Endometrial microvascular endothelial cells (primary cell): Measurements from ENCODE around the gene FAM236C. TPM values are rescaled to one million over a fixed set of nuclear protein-coding genes. Genes with fewer than 3 reads are reported as not detected.
"Not testable (repeated sequence)": the region's sequence is repeated elsewhere in the genome, so short reads cannot be mapped to it uniquely, and the experiment has no call there.

Experiments
- in situ Hi-C: cut with HindIII; loops from 2 replicates; pipeline ENCODE4 v1.10.0; 2017; ENCODE audit warnings: low sequenced_read_pairs, low pct_unique_long_range_greater_than_20kb; ENCODE audit errors: inconsistent ontology term
- total RNA-seq: library from RNA; depleted of rRNA; stranded (reverse); fragments of >200 nt; gene quantifications from one replicate; pipeline ENCODE4 v1.2.3, GENCODE V29; 2015; ENCODE audit errors: inconsistent ontology term

Gene FAM236C
- not detected for total RNA-seq

DNA sequence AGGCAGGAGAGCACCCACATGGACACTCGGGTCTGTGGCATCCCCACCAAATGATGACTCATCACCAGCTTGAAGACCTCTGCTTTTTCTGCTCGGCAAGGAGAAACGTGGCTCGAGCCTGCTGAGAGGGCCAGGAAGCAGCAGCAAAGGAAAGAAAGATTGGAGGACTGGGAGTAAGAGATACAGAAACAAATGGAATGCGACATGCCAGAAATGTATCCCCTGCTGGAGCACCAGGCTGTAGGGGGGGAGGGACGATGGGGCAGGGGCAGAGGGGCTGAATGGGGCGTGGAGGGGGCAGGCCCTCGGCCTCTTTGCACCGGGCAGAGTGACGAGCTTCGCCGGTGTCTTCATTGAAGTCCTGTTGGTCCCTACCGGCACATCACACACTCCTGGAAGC lies at the start of gene FAM236C:
Gene FAM236C (plus strand): TSS at position 301 of the 400 bp plus-strand sequence. CDS start 100 bp downstream, outside the sequence.
- in situ Hi-C loops, result not testable (repeated sequence)

DNA sequence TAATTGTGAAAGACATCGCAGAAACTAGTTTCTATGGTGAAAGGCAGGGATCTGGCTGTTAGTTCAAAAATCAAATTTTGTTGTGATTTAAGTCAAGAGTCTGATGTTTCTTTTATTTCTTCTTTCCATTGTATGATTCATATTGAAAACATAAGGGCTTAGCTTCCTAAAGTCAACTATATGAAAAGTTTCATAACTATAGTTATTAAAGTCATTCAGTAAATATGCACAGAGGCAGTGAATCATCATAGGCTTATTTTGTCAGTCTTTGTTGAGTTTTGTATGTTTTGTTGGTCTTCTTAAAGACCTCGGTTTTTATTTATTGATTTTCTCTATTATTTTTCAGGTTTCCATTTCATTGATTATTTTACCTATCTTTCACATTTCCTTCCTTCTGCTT lies 29.5 kb upstream of the FAM236C start:
- in situ Hi-C loops, result not testable (repeated sequence)

DNA sequence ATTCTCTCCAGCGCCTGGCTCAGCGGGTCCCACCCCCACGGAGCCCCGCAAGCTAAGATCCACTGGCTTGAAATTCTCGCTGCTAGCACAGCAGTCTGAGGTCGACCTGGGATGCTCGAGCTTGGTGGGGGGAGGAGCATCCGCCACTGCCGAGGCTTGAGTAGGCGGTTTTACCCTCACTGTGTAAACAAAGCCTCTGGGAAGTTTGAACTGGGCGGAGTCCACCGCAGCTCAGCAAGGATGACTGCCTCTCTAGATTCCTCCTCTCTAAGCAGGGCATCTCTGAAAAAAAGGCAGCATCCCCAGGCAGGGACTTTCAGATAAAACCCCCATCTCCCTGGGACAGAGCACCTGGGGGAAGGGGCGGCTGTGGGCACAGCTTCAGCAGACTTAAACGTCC lies 22.7 kb upstream of the FAM236C start:
- in situ Hi-C loops, result not testable (repeated sequence)

DNA sequence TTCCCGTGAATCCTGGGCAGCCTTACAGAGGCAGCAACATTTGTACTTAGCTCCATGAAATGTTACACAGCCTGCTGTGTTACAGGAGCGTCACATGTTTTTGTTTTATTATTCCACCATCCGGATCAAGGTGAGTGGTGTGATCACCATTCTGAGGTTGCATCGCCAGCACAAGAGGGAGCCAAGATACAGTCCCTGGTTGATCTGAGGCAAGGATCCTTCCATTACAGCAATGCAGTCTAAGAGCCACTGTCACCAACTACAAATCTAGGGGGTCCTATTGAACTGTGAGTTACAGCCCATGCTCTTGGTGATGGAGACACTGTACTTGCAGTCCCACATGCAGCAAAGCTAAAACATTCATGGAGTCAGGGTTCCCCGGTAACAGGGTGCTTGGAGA lies 3.7 kb downstream of the FAM236C start:
- in situ Hi-C loops, result not testable (repeated sequence)

DNA sequence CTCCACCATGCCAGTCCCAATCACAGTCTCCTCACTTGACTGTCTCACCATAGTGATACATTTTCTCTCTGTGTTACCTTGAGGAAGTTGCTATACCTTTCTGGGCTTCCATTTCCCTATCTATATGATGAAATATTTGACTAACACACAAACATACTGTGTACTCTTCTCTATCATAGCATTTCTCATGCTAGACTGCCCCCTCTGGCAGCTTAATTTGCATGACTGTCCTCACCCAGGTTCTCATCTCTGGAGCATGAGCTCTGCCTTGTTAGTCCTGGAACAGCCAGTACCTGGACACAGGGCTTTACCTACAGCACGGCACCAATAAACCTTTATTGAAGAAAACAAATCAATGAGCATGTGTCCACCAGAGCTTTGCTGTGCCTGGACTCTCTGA lies 19.9 kb downstream of the FAM236C start:
- in situ Hi-C loops, result not testable (repeated sequence)

DNA sequence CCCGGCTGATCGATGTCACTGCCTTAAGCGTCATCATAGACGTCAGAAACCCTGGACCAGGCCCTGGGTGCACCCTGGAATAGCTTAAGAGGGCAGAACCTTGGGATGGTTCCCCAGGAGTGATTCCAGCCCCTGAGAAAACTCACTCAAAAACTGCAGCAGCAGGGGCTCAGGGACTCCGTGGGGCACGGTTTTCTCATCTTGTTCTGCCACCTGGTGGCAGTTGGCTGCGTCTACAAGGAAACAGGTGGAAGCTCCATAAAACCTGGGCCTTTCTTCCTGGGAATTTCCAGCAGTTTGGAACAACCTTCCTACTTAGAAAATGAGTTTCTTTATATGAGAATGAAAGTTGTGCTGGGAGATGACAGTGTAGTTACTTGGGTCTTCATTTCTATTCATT lies 24.0 kb downstream of the FAM236C start:
- in situ Hi-C loops, result not testable (repeated sequence)

DNA sequence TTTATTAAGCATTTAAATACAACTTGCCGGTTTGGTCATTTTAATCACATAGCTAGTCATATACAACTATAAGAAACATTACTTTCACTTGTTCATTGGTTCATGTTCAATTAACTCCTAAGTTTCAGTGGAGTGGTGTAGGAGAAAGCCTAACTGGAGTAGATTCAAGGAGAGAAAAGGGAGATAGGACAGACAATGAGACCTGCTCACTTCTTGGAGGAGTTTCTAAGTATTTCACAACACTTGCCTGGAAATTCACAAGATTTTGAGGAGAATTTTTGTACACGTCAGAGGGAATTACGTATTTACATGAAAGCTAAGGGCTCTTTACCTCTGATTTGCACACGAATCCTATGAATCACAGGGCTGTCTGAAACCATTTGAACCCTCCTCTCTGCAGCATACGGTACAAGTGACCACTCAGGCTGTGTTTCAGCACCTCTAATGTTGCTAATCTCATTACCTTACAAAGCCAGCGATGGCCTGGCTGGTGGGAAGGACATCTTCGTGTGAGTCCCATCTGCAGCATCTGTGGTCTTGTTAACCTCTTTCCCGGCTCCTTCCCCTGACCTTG lies 24.6 kb downstream of the FAM236C start:
- in situ Hi-C loops, result not testable (repeated sequence)

DNA sequence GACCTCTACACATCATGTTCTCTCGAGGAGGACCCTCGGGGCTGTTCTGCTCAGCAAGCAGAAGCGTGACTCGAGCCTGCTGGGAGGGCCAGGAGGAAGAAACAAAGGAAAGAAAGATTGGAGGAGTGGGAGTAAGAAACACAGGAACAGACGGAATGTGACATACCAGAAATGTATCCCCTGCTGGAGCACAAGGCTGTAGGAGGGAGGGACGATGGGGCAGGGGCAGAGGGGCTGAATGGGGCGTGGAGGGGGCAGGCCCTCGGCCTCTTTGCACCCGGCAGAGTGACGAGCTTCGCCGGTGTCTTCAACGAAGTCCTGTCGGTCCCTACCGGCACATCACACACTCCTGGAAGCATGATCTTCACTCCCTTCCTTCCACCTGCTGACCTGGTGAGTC lies 25.5 kb downstream of the FAM236C start, which contains the start of gene FAM236A:
Gene FAM236A (plus strand): TSS at position 301 of the 400 bp plus-strand sequence. CDS start 57 bp downstream, at position 358.
- in situ Hi-C loops, result not testable (repeated sequence)

DNA sequence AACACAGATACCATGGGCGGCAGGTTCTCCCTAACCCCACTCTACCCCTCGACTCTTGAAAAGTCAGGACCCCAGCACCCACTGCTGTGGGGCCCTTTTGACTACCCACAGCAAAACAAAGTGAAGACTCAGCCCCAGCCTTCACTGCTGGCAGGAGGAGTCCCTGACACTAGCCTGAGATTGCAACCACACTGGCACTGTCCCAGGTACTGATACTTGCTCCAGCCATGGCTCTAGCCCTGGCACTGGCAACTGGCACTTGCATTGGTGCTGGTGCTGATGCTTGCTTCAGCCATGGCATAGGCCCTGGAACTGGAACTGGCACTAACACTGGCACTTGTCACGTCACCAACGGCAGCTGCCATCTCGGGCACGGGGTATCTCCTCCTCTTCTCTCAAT lies 29.9 kb downstream of the FAM236C start:
- in situ Hi-C loops, result not testable (repeated sequence)

DNA sequence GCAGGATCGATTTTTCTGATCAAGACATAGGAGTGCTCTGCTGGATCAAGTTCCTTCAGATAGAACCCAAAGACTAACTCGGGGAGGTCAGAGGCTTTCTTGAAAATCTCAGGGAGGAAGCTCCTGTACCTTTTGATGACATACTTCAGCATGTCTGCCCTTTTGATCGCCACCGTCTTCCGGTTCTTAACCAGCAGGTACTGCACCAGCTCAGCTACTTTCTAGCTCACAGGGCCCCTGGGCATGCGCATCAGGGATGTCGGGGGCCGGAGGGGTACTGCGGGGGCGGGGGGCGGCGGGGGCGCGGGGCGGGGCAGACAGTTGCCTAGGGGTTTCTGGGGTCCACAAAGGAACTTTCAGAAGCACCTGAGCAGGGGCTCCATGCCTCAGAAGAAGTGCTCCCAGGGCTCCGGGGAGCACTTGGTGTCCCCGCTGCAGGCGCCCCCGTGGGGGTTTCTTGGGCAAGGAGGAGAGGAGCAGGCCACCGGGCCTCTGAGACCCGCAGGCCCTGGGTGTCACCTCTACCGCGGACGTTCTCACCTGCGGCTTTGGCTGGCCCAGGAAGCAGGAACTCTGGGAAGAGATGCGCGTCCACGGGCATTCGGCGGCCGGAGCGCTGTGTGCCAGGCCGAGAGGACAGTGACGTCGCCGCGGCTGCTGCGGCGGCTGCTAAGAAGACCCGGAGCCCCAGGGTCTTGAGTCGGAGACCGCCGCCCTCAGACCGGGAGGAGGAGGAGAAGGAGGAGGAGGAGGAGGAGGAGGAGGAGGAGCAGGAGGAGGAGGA lies 30.8 kb downstream of the FAM236C start:
- in situ Hi-C loops, result not testable (repeated sequence)

DNA sequence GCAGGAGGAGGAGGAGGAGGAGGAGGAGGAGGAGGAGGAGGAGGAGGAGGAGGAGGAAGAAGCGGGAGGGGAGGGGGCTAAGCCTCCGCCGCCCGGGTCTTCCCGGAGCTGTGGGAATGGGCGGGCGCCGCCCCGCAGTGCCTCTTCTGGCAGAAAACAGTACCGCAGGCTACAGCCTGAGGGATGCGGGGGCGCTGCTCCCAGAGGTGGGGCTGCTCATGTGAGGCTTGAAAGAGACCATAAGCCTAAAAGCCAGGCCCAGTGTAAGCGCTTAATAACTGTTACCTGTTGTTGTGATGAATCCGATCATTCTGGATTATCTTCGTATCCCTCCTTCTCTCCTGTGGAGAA lies 31.4 kb downstream of the FAM236C start, which contains the start of gene DMRTC1:
Gene DMRTC1 (minus strand): TSS at position 19 of the 351 bp plus-strand sequence. CDS start 68,143 bp downstream, outside the sequence.
- in situ Hi-C loops, result not testable (repeated sequence)

DNA sequence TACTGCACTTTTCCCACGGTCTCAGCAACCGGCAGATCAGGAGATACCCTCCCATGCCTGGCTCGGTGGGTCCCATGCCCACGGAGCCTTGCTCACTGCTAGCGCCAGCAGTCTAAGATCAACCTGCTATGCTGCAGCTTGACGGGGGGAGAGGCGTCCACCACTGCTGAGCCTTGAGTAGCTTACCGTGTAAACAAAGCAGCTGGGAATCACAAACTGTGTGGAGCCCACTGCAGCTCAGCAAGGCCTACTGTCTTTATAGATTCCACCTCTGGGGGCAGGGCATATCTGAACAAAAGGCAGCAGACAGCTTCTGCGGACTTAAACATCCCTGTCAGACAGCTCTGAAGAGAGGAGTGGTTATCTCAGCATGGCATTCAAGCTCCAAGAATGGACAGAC lies 47.6 kb downstream of the FAM236C start:
- in situ Hi-C loops, result not testable (repeated sequence)

Other genes starting within 250 kb of the FAM236C start
- gene PHKA1, start 198.3 kb upstream of the FAM236C start, total RNA-seq, result 10.7 TPM
- gene DMRTC1B, start 135.7 kb upstream of the FAM236C start, total RNA-seq, result not detected
- not detected for gene FAM236B, start 130.0 kb upstream of the FAM236C start, total RNA-seq
- gene FAM236D, start 104.4 kb upstream of the FAM236C start, total RNA-seq, result not detected
- gene FAM236A, start 25.6 kb downstream of the FAM236C start, total RNA-seq, result not detected
- gene DMRTC1, start 31.2 kb downstream of the FAM236C start, total RNA-seq, result not detected
- not detected for gene PABPC1L2B, start 90.3 kb downstream of the FAM236C start, total RNA-seq
- gene PABPC1L2A, start 166.9 kb downstream of the FAM236C start, total RNA-seq, result not detected